SK-N-MC (cell line): ENCODE data around the gene SEMA4D.

Source experiments
- DNase-seq: peaks from one replicate; pipeline ENCODE4 v3.0.0-alpha.2; 2011; ENCODE audit warnings: low read depth, low spot score
- H3K27ac ChIP-seq: fragments of 200-600 bp; sonication (generic); 2 replicates; pipeline ENCODE4 v1.5.1; 2016; ENCODE audit warnings: mixed run types
- H3K36me3 ChIP-seq: fragments of 200-600 bp; sonication (generic); 2 replicates; pipeline ENCODE4 v1.6.1; 2017; ENCODE audit warnings: antibody characterized with exemption, low read length, mixed read lengths; ENCODE audit not compliant: insufficient read depth
- H3K4me3 ChIP-seq: fragments of 200-600 bp; sonication (generic); 2 replicates; pipeline ENCODE4 v1.5.1; 2016
- H3K9ac ChIP-seq: fragments of 200-600 bp; sonication (generic); 2 replicates; pipeline ENCODE4 v1.8.0; 2017; ENCODE audit warnings: mixed run types, mixed read lengths; ENCODE audit not compliant: insufficient read length
- H3K9me3 ChIP-seq: fragments of 200-600 bp; sonication (generic); 2 replicates; pipeline ENCODE4 v1.6.1; 2017; ENCODE audit warnings: low read depth, mild to moderate bottlenecking, antibody characterized with exemption, low read length, moderate library complexity, mixed read lengths
- EZH2 ChIP-seq: fragments of 200-600 bp; sonication (generic); IDR thresholded peaks from one replicate; pipeline ENCODE4 v1.6.1; 2017; ENCODE audit warnings: antibody characterized with exemption
- FOXP2 ChIP-seq: optimal IDR thresholded peaks from 2 replicates; pipeline ENCODE3; 2011; ENCODE audit warnings: mild to moderate bottlenecking, moderate library complexity; ENCODE audit not compliant: insufficient read depth; ENCODE audit errors: extremely low read length, control extremely low read depth
- POLR2AphosphoS5 ChIP-seq: IDR thresholded peaks from 2 replicates; pipeline ENCODE4 v1.6.1; 2012; ENCODE audit warnings: mild to moderate bottlenecking, low read depth, low read length, borderline replicate concordance

The SEMA4D gene

DNA sequence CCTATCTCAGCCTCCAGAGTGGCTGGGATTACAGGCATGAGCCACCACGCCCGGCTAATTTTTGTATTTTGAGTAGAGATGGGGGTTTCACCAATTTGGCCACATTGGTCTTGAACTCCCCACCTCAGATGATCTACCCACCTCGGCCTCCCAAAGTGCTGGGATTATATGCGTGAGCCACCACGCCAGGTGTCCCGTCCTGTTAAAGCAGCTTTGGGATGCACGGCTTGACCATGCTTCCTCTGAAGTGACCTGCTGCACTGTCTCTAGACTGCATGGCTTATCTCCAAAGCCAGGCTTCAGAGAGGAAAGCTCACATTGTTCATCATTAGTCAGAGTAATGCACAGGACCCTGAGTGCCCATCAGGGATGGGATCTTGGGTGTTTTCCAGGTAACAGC is 45.4 kb downstream of the SEMA4D start:
- DNase-seq = no peak
- no peaks in the 10 kb centered on the region for H3K9me3 ChIP-seq
- H3K9ac ChIP-seq = no peak overlapping the region
- TF ChIP-seq POLR2AphosphoS5 (no peak), EZH2 (no peak), FOXP2 (no peak)
- H3K36me3 ChIP-seq = no peaks in the 10 kb centered on the region
- no peak overlapping the region for H3K4me3 ChIP-seq
- no peak overlapping the region for H3K27ac ChIP-seq

DNA sequence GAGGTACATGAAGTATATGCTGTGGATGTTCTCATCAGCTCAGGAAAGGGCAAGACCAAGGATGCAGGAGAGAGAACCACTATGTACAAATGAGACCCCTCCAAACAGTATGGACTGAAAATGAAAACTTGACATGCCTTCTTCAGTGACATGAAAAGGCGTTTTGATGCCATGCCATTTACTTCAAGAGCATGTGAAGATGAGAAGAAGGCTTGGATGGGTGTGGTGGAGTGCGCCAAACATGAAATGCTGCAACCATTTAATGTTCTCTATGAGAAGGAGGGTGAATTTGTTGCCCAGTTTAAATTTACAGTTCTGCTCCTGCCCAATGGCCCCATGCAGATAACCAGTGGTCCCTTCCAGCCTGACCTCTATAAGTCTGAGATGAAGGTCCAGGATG is 47.7 kb downstream of the SEMA4D start:
- Histone ChIP-seq H3K9me3 (no peaks in the 10 kb centered on the region), H3K36me3 (no peaks in the 10 kb centered on the region), H3K9ac (no peak overlapping the region), H3K4me3 (no peak overlapping the region), H3K27ac (no peak overlapping the region)
- no peak for DNase-seq
- TF ChIP-seq EZH2 = no peak
- no peak for TF ChIP-seq FOXP2
- no peak for TF ChIP-seq POLR2AphosphoS5

DNA sequence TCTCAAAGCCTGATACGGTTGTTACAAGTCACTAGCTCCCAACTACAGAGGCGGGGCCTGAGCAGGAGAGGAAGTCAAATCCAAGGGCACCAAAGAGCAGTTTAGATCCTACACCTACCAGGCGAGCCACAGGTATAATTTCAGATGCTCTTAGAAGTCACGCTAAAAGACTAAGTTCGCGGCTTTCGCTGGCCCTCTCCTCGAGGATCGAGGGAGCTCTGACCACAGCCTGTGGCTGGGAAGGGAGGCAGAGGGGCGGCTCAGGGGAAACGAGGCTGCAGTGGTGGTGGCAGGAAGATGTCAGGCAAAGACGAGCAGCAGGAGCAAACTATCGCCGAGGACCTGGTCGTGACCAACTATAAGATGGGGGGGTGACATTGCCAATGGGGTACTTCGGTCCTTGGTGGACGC is 48.6 kb downstream of the SEMA4D start:
- TF ChIP-seq FOXP2 (no peak), EZH2 (no peak), POLR2AphosphoS5 (no peak)
- no peaks in the 10 kb centered on the region for H3K9me3 ChIP-seq
- H3K9ac ChIP-seq = no peak overlapping the region
- no peaks in the 10 kb centered on the region for H3K36me3 ChIP-seq
- no peak overlapping the region for H3K4me3 ChIP-seq
- DNase-seq = no peak
- no peak overlapping the region for H3K27ac ChIP-seq

DNA sequence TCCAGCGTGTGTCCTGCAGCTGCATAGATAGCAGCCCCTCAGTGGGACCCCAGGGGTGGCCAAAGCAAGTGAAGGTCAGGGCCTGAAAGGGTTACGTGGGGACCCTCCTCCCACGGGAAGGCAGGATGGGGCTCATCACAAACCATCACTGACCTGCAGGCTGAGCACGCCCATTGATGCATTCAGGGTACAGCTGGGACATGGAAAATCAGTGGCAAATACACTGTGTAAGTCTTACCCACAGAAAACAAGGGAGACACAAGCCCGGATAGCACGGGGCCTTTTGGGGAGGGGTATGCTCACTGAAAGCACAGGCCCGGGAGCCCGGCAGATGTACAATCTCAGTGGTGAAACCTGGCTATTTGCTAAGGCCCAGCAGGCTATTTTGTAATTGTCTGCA is 49.1 kb downstream of the SEMA4D start:
- no peaks in the 10 kb centered on the region for H3K36me3 ChIP-seq
- no peak overlapping the region for H3K4me3 ChIP-seq

DNA sequence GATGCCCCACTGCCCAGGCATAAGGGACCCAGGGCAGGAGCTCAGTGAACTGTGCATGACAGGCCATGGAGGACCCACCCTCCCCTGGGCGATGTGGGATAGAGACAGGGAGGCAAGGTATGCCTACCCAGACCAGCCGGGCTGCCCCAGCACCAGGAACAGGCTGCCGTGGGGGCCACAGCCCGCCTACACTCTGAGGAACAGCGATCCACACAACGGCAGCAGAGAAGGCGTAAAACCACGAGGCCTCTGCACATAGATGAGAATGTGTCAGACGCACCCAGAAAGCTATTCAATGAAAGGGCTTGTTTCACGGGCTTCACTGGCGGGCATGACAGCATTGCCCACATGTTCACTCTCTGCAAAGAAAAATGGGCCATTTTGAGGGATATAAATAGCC is 49.5 kb downstream of the SEMA4D start:
- TF ChIP-seq POLR2AphosphoS5 (no peak), EZH2 (no peak), FOXP2 (no peak)
- no peak for DNase-seq
- no peak overlapping the region for H3K4me3 ChIP-seq
- no peaks in the 10 kb centered on the region for H3K36me3 ChIP-seq
- H3K9ac ChIP-seq = no peak overlapping the region
- no peaks in the 10 kb centered on the region for H3K9me3 ChIP-seq
- H3K27ac ChIP-seq = no peak overlapping the region

More for the DNA sequence above, 49.1 kb downstream of the SEMA4D start:
- Histone ChIP-seq H3K9me3 (no peaks in the 10 kb centered on the region), H3K27ac (no peak overlapping the region), H3K9ac (no peak overlapping the region)
- no peak for TF ChIP-seq POLR2AphosphoS5
- no peak for TF ChIP-seq EZH2
- no peak for DNase-seq

DNA sequence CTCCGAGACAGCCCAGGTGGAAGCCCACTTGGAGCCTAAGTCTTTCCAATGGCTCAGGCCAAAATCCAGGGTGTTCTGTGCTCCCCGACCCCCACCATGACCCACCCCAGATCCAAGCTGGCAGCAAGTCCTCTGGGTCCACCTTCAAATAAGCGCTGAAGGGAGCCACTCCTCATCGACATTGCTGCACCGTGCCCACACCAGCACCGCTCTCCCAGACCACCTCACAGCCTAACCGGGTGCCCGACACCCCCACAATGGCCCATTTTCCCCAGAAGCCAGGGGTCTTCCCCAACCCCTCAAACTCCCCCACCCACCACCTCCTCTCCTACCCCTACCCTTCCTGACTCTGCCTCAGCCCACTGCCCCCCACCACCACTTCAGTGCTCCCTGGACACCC is 50.5 kb downstream of the SEMA4D start:
- TF ChIP-seq EZH2 (no peak), FOXP2 (no peak), POLR2AphosphoS5 (no peak)
- Histone ChIP-seq H3K27ac (no peak overlapping the region), H3K9ac (no peak overlapping the region), H3K9me3 (no peaks in the 10 kb centered on the region), H3K36me3 (no peaks in the 10 kb centered on the region), H3K4me3 (no peak overlapping the region)
- no peak for DNase-seq

DNA sequence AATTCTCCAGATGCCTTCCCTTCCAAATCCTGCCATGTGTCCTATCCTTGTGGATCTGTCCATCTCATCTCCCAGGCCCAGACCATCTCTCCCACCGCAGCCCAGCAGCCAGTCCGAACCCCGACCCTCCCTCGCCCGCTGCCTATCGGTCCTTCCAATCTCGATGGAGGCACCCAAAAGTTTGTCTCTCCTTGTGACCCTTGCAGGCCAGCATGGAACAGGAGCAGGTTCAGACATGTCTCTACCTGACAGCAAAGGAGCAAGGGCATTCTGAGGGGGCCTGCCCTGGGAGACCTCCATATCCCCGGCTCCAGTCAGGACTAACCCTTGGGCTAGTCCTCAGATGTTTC is 51.0 kb downstream of the SEMA4D start:
- no peak for DNase-seq
- H3K4me3 ChIP-seq = no peak overlapping the region
- H3K36me3 ChIP-seq = no peaks in the 10 kb centered on the region
- H3K9me3 ChIP-seq = no peaks in the 10 kb centered on the region
- no peak overlapping the region for H3K9ac ChIP-seq
- TF ChIP-seq FOXP2 (no peak), EZH2 (no peak), POLR2AphosphoS5 (no peak)
- H3K27ac ChIP-seq = no peak overlapping the region

DNA sequence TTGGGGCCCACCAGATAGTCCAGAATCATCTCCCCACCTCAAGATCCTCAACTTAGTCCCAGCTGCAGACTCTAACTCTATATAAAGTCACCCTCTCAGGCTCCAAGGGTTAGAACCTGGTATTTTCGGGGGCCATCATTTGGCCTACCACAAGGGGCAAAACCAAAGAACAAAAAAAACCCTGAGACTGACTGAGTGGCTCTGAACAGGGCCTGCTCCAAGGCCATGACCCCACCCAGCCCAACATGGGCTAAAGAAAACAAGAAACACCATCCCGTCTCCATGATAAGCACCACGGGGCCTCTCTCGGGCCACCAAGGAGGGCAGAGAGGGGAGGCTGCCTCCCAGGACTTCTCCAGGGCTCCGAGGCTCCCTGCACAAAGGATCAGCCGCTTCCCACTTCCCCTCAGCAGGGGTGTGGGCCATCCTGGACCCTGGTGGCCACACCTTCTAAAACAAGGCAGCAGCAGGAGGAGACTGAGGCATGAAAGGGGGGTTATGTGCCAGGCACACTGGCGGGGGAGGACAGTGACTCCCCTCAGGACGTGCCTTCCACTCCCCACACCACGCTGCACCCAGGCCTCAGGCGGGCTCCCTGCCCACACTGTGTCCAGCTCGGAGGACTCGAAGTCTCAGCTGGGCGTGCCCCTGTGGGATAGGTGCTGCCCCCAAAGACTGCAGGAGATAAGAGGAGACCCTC is 51.5 kb downstream of the SEMA4D start:
- Histone ChIP-seq H3K9ac (no peak overlapping the region), H3K27ac (no peak overlapping the region), H3K4me3 (no peak overlapping the region), H3K36me3 (no peaks in the 10 kb centered on the region), H3K9me3 (no peaks in the 10 kb centered on the region)
- TF ChIP-seq FOXP2 (no peak), POLR2AphosphoS5 (no peak), EZH2 (no peak)
- DNase-seq = no peak

DNA sequence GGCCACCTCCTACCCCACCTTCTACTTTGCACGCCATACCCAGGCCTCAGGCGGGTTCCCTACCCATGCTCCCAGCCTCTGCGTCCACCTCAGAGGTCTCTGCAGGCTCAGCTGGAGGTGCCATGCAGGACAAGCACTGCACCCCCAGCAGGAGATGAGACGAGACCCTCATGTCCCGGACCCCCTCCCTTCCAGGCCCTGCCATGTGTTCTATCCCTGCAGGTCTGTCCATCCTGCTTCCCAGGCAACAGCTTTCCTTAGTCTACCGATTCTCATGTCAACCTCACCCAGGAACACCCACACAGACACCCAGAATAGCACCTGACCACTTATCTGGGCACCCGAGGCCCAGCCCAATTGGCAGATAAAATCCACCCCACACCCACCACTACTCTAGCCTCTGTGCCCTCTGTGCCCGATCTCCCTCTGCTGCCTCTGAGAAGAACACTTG is 52.1 kb downstream of the SEMA4D start:
- Histone ChIP-seq H3K27ac (no peak overlapping the region), H3K9ac (no peak overlapping the region), H3K36me3 (no peaks in the 10 kb centered on the region), H3K4me3 (no peak overlapping the region), H3K9me3 (no peaks in the 10 kb centered on the region)
- TF ChIP-seq EZH2 = no peak
- TF ChIP-seq FOXP2 = no peak
- TF ChIP-seq POLR2AphosphoS5 = no peak
- DNase-seq = no peak
